ENCODE results near the gene GNG13.

GRCh38 chr16:778909-779527, 21.5 kb downstream of the GNG13 start:
- TF ChIP-seq POLR2A (IDR thresholded peaks at IDR 0.05) = no peak
- TF ChIP-seq CTCF (IDR thresholded peaks at IDR 0.05) = no peak

Data from right lobe of liver (tissue), 4 donors.